ENCODE data around the gene DDX59.

DDX59 gene

GRCh38 chr1:200686620-200687019, 16.9 kb upstream of the DDX59 start:
- H3K27ac ChIP-seq (ENCODE audit: low read depth, low read length) = no peak overlapping the region
- no peaks in the 10 kb centered on the region for H3K4me1 ChIP-seq (ENCODE audit: control insufficient read depth, insufficient read depth, low read length)
- H3K36me3 ChIP-seq (ENCODE audit: control insufficient read depth, insufficient read depth, low read length) = no peaks in the 10 kb centered on the region
- no peak overlapping the region for H3K9ac ChIP-seq (ENCODE audit: low read length)
- no peaks in the 10 kb centered on the region for H3K27me3 ChIP-seq (ENCODE audit: control insufficient read depth, insufficient read depth, low read length)
- no peak overlapping the region for H3K4me3 ChIP-seq (ENCODE audit: low read length)

- Histone ChIP-seq H3K4me1 (ENCODE audit: control insufficient read depth, insufficient read depth, low read length) (no peaks in the 10 kb centered on the region), H3K36me3 (ENCODE audit: control insufficient read depth, insufficient read depth, low read length) (no peaks in the 10 kb centered on the region), H3K9ac (ENCODE audit: low read length) (no peak overlapping the region), H3K27ac (ENCODE audit: low read depth, low read length) (no peak overlapping the region), H3K27me3 (ENCODE audit: control insufficient read depth, insufficient read depth, low read length) (no peaks in the 10 kb centered on the region), H3K4me3 (ENCODE audit: low read length) (no peak overlapping the region)
These were observed 14.3 kb upstream of the DDX59 start for GRCh38 chr1:200684015-200684414.

- Histone ChIP-seq H3K4me3 (ENCODE audit: low read length) (no peak overlapping the region), H3K9ac (ENCODE audit: low read length) (no peak overlapping the region), H3K4me1 (ENCODE audit: control insufficient read depth, insufficient read depth, low read length) (no peaks in the 10 kb centered on the region), H3K36me3 (ENCODE audit: control insufficient read depth, insufficient read depth, low read length) (no peaks in the 10 kb centered on the region), H3K27me3 (ENCODE audit: control insufficient read depth, insufficient read depth, low read length) (no peaks in the 10 kb centered on the region), H3K27ac (ENCODE audit: low read depth, low read length) (no peak overlapping the region)
These were observed 13.6 kb upstream of the DDX59 start for GRCh38 chr1:200683298-200683697.

- no peak overlapping the region for H3K4me3 ChIP-seq (ENCODE audit: low read length)
These were observed 11.5 kb upstream of the DDX59 start for GRCh38 chr1:200681231-200681630.

GRCh38 chr1:200676829-200677228, 7.1 kb upstream of the DDX59 start:
- H3K27ac ChIP-seq (ENCODE audit: low read depth, low read length) = no peak overlapping the region
- no peaks in the 10 kb centered on the region for H3K36me3 ChIP-seq (ENCODE audit: control insufficient read depth, insufficient read depth, low read length)
- no peaks in the 10 kb centered on the region for H3K4me1 ChIP-seq (ENCODE audit: control insufficient read depth, insufficient read depth, low read length)
- no peak overlapping the region for H3K4me3 ChIP-seq (ENCODE audit: low read length)
- no peak overlapping the region for H3K9ac ChIP-seq (ENCODE audit: low read length)
- H3K27me3 ChIP-seq (ENCODE audit: control insufficient read depth, insufficient read depth, low read length) = no peaks in the 10 kb centered on the region

More at GRCh38 chr1:200681231-200681630, 11.5 kb upstream of the DDX59 start:
- Histone ChIP-seq H3K36me3 (ENCODE audit: control insufficient read depth, insufficient read depth, low read length) (no peaks in the 10 kb centered on the region), H3K4me1 (ENCODE audit: control insufficient read depth, insufficient read depth, low read length) (no peaks in the 10 kb centered on the region), H3K9ac (ENCODE audit: low read length) (no peak overlapping the region), H3K27me3 (ENCODE audit: control insufficient read depth, insufficient read depth, low read length) (no peaks in the 10 kb centered on the region), H3K27ac (ENCODE audit: low read depth, low read length) (no peak overlapping the region)

GRCh38 chr1:200675588-200675852, 5.8 kb upstream of the DDX59 start:
- Histone ChIP-seq H3K36me3 (ENCODE audit: control insufficient read depth, insufficient read depth, low read length) (no peaks in the 10 kb centered on the region), H3K27me3 (ENCODE audit: control insufficient read depth, insufficient read depth, low read length) (no peaks in the 10 kb centered on the region), H3K27ac (ENCODE audit: low read depth, low read length) (no peak overlapping the region), H3K4me1 (ENCODE audit: control insufficient read depth, insufficient read depth, low read length) (peaks cover 4% of the 10 kb centered on the region), H3K9ac (ENCODE audit: low read length) (no peak overlapping the region), H3K4me3 (ENCODE audit: low read length) (no peak overlapping the region)

GRCh38 chr1:200674838-200675587, 5.3 kb upstream of the DDX59 start:
- no peak overlapping the region for H3K4me3 ChIP-seq (ENCODE audit: low read length)
- no peaks in the 10 kb centered on the region for H3K36me3 ChIP-seq (ENCODE audit: control insufficient read depth, insufficient read depth, low read length)
- peaks cover 4% of the 10 kb centered on the region for H3K4me1 ChIP-seq (ENCODE audit: control insufficient read depth, insufficient read depth, low read length)
- H3K27ac ChIP-seq (ENCODE audit: low read depth, low read length) = no peak overlapping the region
- no peak overlapping the region for H3K9ac ChIP-seq (ENCODE audit: low read length)
- H3K27me3 ChIP-seq (ENCODE audit: control insufficient read depth, insufficient read depth, low read length) = no peaks in the 10 kb centered on the region

- peaks cover 4% of the 10 kb centered on the region for H3K4me1 ChIP-seq (ENCODE audit: control insufficient read depth, insufficient read depth, low read length)
- no peaks in the 10 kb centered on the region for H3K27me3 ChIP-seq (ENCODE audit: control insufficient read depth, insufficient read depth, low read length)
- no peak overlapping the region for H3K9ac ChIP-seq (ENCODE audit: low read length)
- no peak overlapping the region for H3K4me3 ChIP-seq (ENCODE audit: low read length)
- no peaks in the 10 kb centered on the region for H3K36me3 ChIP-seq (ENCODE audit: control insufficient read depth, insufficient read depth, low read length)
- H3K27ac ChIP-seq (ENCODE audit: low read depth, low read length) = no peak overlapping the region
These were observed 4.5 kb upstream of the DDX59 start for GRCh38 chr1:200673952-200674823.

- peak overlapping the region; percentile 100 for H3K27ac ChIP-seq (ENCODE audit: low read depth, low read length)
- H3K4me3 ChIP-seq (ENCODE audit: low read length) = no peak overlapping the region
These were observed 1.6 kb upstream of the DDX59 start for GRCh38 chr1:200671235-200671786.

GRCh38 chr1:200670242-200671118, 773 bp upstream of the DDX59 start:
- Histone ChIP-seq H3K27me3 (ENCODE audit: control insufficient read depth, insufficient read depth, low read length) (no peaks in the 10 kb centered on the region), H3K4me3 (ENCODE audit: low read length) (peak overlapping the region; percentile 84), H3K9ac (ENCODE audit: low read length) (peak overlapping the region; percentile 62), H3K4me1 (ENCODE audit: control insufficient read depth, insufficient read depth, low read length) (peaks cover 8% of the 10 kb centered on the region), H3K27ac (ENCODE audit: low read depth, low read length) (peak overlapping the region; percentile 100), H3K36me3 (ENCODE audit: control insufficient read depth, insufficient read depth, low read length) (no peaks in the 10 kb centered on the region)

More at GRCh38 chr1:200671235-200671786, 1.6 kb upstream of the DDX59 start:
- Histone ChIP-seq H3K27me3 (ENCODE audit: control insufficient read depth, insufficient read depth, low read length) (no peaks in the 10 kb centered on the region), H3K9ac (ENCODE audit: low read length) (no peak overlapping the region), H3K36me3 (ENCODE audit: control insufficient read depth, insufficient read depth, low read length) (no peaks in the 10 kb centered on the region), H3K4me1 (ENCODE audit: control insufficient read depth, insufficient read depth, low read length) (peaks cover 8% of the 10 kb centered on the region)

- Histone ChIP-seq H3K4me1 (ENCODE audit: control insufficient read depth, insufficient read depth, low read length) (peaks cover 8% of the 10 kb centered on the region), H3K9ac (ENCODE audit: low read length) (no peak overlapping the region), H3K4me3 (ENCODE audit: low read length) (peak overlapping the region; percentile 94), H3K36me3 (ENCODE audit: control insufficient read depth, insufficient read depth, low read length) (peaks cover 3% of the 10 kb centered on the region), H3K27ac (ENCODE audit: low read depth, low read length) (peak overlapping the region; percentile 100), H3K27me3 (ENCODE audit: control insufficient read depth, insufficient read depth, low read length) (no peaks in the 10 kb centered on the region)
These were observed 993 bp downstream of the DDX59 start for GRCh38 chr1:200668514-200669313.
